CD14-positive monocyte (primary cell): ENCODE data around the gene MDGA2. TPM values are rescaled to one million over a fixed set of nuclear protein-coding genes. Genes with fewer than 3 reads are reported as not detected.

Experiments used
- DNase-seq, 3 donors: peaks; one replicate each; pipeline ENCODE4 v3.0.0-alpha.2; 2011 to 2022
- H2AFZ ChIP-seq: 2 replicates; pipeline ENCODE4 v1.6.0; 2012; ENCODE audit warnings: mild to moderate bottlenecking, low read depth, low read length, inconsistent platforms; ENCODE audit not compliant: insufficient read depth, poor library complexity, severe bottlenecking
- H3K27ac ChIP-seq, 2 donors: 1 replicate in 1 of 2; 2 replicates in 1 of 2; pipeline ENCODE4 v1.5.1; 2012 to 2013; ENCODE audit warnings: low read length in 2 of 2, control low read depth in 1 of 2, inconsistent platforms in 1 of 2, low read depth in 1 of 2, mild to moderate bottlenecking in 1 of 2
- H3K27me3 ChIP-seq, 2 donors: one replicate each; pipeline versions ENCODE4 v1.6.0 to v1.6.1; 2011 to 2013; ENCODE audit warnings: low read length in 2 of 2; ENCODE audit not compliant: control insufficient read depth in 2 of 2, insufficient read depth in 2 of 2
- H3K36me3 ChIP-seq, 2 donors: replicated peaks in 1 of 2; 1 replicate in 1 of 2; 2 replicates in 1 of 2; pipeline versions ENCODE4 v1.5.1 to v1.6.1; 2012 to 2013; ENCODE audit warnings: low read length in 2 of 2, control low read depth in 1 of 2, inconsistent platforms in 1 of 2, mild to moderate bottlenecking in 1 of 2; ENCODE audit not compliant: insufficient read depth in 2 of 2, control insufficient read depth in 1 of 2
- H3K4me1 ChIP-seq, 2 donors: 1 replicate in 1 of 2; 2 replicates in 1 of 2; pipeline versions ENCODE4 v1.5.1 to v1.6.1; 2012 to 2013; ENCODE audit warnings: low read length in 2 of 2, control low read depth in 1 of 2, inconsistent platforms in 1 of 2, mild to moderate bottlenecking in 1 of 2, moderate library complexity in 1 of 2; ENCODE audit not compliant: insufficient read depth in 2 of 2, control insufficient read depth in 1 of 2
- H3K4me2 ChIP-seq: replicated peaks from 2 replicates; pipeline ENCODE3; 2012; ENCODE audit warnings: low read length, moderate library complexity, mild to moderate bottlenecking; ENCODE audit not compliant: poor library complexity, severe bottlenecking; ENCODE audit errors: extremely low read depth
- H3K4me3 ChIP-seq, 3 experiments: fragments of 200-600 bp in 1 of 3; sonication (generic) in 1 of 3; replicated peaks in 1 of 3; 1 replicate in 2 of 3; 2 replicates in 1 of 3; pipeline ENCODE4 v1.5.1; 2011 to 2013; ENCODE audit warnings: low read length in 3 of 3, mild to moderate bottlenecking in 3 of 3, control low read depth in 2 of 3, low read depth in 2 of 3, inconsistent platforms in 1 of 3, moderate library complexity in 1 of 3
- H3K79me2 ChIP-seq: 2 replicates; pipeline ENCODE4 v1.6.0; 2012; ENCODE audit warnings: mild to moderate bottlenecking, control low read depth, inconsistent platforms, low read length, moderate library complexity; ENCODE audit not compliant: insufficient read depth
- H3K9ac ChIP-seq: 2 replicates; pipeline ENCODE4 v1.6.0; 2017; ENCODE audit warnings: low read length, mild to moderate bottlenecking; ENCODE audit not compliant: insufficient read depth, poor library complexity, severe bottlenecking
- H3K9me3 ChIP-seq, 2 donors: replicated peaks in 1 of 2; 1 replicate in 1 of 2; 2 replicates in 1 of 2; pipeline versions ENCODE4 v1.5.1 to v1.6.1; 2012 to 2013; ENCODE audit warnings: low read length in 2 of 2, control low read depth in 1 of 2; ENCODE audit not compliant: control insufficient read depth in 1 of 2, insufficient read depth in 1 of 2
- H4K20me1 ChIP-seq: 2 replicates; pipeline ENCODE4 v1.6.0; 2012; ENCODE audit warnings: mild to moderate bottlenecking, low read length, control low read depth, moderate library complexity; ENCODE audit not compliant: insufficient read depth
- H3K27ac Mint-ChIP-seq, 7 donors: one replicate each; pipeline ENCODE4 v1.8.0; 2020; ENCODE audit warnings: mild to moderate bottlenecking in 7 of 7, mixed read lengths in 7 of 7, moderate library complexity in 6 of 7, inconsistent platforms in 2 of 7
- H3K27me3 Mint-ChIP-seq, 3 donors: one replicate each; pipeline ENCODE4 v1.8.0; 2021 to 2022; ENCODE audit warnings: low read depth in 3 of 3, mild to moderate bottlenecking in 3 of 3, mixed read lengths in 3 of 3, moderate library complexity in 3 of 3, inconsistent platforms in 1 of 3
- H3K36me3 Mint-ChIP-seq, 2 donors: one replicate each; pipeline ENCODE4 v1.8.0; 2020; ENCODE audit warnings: mixed read lengths in 2 of 2, inconsistent platforms in 1 of 2, mild to moderate bottlenecking in 1 of 2
- H3K4me1 Mint-ChIP-seq: one replicate; pipeline ENCODE4 v1.8.0; 2020; ENCODE audit warnings: mild to moderate bottlenecking, mixed read lengths
- H3K4me3 Mint-ChIP-seq, 2 donors: one replicate each; pipeline ENCODE4 v1.8.0; 2020; ENCODE audit warnings: mild to moderate bottlenecking in 2 of 2, mixed read lengths in 2 of 2, moderate library complexity in 1 of 2
- H3K9me3 Mint-ChIP-seq, 7 donors: one replicate each; pipeline ENCODE4 v1.8.0; 2020 to 2022; ENCODE audit warnings: mixed read lengths in 7 of 7, mild to moderate bottlenecking in 6 of 7, moderate library complexity in 6 of 7, inconsistent platforms in 2 of 7
- WGBS: methylation state at CpG from one replicate; pipeline ENCODE4 v1.1.5; 2013; ENCODE audit warnings: missing lambda C conversion rate; ENCODE audit not compliant: insufficient coverage; 5-methylcytosine and 5-hydroxymethylcytosine counted together
- intact Hi-C, 2 donors: fragments of 100-400 bp; cut with micrococcal nuclease; formaldehyde crosslinking; loops; one replicate each; pipeline versions ENCODE4 v1.15.0 to v1.15.1; 2023
- polyA plus RNA-seq, 3 donors: library from polyadenylated mRNA; depleted of rRNA in 1 of 3; unstranded in 2 of 3; stranded (reverse) in 1 of 3; fragments of 300-500 nt in 2 of 3; fragments of >200 nt in 1 of 3; fragmentation: Illumina TruSeq in 2 of 3; gene quantifications; 1 replicate in 2 of 3; 2 replicates in 1 of 3; pipeline ENCODE4 v1.2.3, GENCODE V29; 2012 to 2021
- TF ChIP-seq, protein P1 (sequence below): fragments of 200-600 bp; IDR thresholded peaks from one replicate; pipeline ENCODE4 v1.8.0; 2022; ENCODE audit warnings: antibody characterized with exemption, mild to moderate bottlenecking

MDGA2 gene
- polyA plus RNA-seq, 3 donors: not detected

DNA sequence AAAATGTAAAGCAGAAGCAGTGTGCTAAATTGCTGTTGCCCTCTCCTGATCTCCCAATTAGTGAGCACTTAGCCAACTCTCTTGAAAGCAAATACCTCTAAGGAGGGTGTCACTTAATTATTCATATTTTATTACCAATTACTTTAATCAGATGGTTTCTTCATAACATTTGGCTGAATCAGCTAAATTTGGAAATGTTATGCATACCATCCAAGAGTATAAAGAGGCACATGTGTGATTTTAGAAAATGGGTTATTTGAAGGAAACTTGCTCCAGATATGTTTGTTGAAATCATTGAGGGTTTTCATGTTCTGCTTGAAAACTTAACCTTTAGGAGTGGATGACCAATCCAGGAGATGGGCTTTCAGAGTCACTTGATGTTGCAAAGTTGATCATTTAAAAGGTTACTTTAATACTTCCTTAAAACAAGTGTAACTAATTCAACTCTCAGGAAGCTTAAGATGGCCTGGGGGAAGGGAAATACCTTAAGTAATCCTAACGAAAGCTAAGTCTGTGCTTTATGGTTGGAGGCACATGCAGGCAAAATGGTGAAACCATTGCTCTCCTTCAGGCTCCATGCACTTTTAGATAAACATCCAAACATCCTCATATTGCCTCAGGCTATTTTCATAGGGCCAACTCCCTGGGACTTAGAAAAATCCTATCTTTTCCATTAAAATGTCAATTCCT, 434.5 kb downstream of the MDGA2 start:
- no peaks in the 10 kb centered on the region for H3K36me3 Mint-ChIP-seq
- DNase-seq: no peak
- no peak overlapping the region for H3K27ac Mint-ChIP-seq
- no peak overlapping the region for H2AFZ ChIP-seq
- TF ChIP-seq, protein P1, sequence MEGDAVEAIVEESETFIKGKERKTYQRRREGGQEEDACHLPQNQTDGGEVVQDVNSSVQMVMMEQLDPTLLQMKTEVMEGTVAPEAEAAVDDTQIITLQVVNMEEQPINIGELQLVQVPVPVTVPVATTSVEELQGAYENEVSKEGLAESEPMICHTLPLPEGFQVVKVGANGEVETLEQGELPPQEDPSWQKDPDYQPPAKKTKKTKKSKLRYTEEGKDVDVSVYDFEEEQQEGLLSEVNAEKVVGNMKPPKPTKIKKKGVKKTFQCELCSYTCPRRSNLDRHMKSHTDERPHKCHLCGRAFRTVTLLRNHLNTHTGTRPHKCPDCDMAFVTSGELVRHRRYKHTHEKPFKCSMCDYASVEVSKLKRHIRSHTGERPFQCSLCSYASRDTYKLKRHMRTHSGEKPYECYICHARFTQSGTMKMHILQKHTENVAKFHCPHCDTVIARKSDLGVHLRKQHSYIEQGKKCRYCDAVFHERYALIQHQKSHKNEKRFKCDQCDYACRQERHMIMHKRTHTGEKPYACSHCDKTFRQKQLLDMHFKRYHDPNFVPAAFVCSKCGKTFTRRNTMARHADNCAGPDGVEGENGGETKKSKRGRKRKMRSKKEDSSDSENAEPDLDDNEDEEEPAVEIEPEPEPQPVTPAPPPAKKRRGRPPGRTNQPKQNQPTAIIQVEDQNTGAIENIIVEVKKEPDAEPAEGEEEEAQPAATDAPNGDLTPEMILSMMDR: no peak
- no peaks in the 10 kb centered on the region for H3K79me2 ChIP-seq
- no peaks in the 10 kb centered on the region for H3K9me3 ChIP-seq
- H4K20me1 ChIP-seq: no peaks in the 10 kb centered on the region
- no peaks in the 10 kb centered on the region for H3K36me3 ChIP-seq
- H3K9me3 Mint-ChIP-seq: peaks cover 3 to 11% (median 7%) of the 10 kb centered on the region in 7 donors
- no CpG with 5 or more reads among the region's 1 CpG for WGBS
- no peaks in the 10 kb centered on the region for H3K4me1 ChIP-seq
- no peaks in the 10 kb centered on the region for H3K27me3 ChIP-seq
- H3K27me3 Mint-ChIP-seq: no peaks in the 10 kb centered on the region
- H3K4me3 ChIP-seq: no peak overlapping the region
- intact Hi-C loops: no loop called here
- H3K27ac ChIP-seq: no peak overlapping the region
- no peak overlapping the region for H3K4me3 Mint-ChIP-seq
- no peak overlapping the region for H3K9ac ChIP-seq
- no peaks in the 10 kb centered on the region for H3K4me1 Mint-ChIP-seq
- H3K4me2 ChIP-seq: no peak overlapping the region

DNA sequence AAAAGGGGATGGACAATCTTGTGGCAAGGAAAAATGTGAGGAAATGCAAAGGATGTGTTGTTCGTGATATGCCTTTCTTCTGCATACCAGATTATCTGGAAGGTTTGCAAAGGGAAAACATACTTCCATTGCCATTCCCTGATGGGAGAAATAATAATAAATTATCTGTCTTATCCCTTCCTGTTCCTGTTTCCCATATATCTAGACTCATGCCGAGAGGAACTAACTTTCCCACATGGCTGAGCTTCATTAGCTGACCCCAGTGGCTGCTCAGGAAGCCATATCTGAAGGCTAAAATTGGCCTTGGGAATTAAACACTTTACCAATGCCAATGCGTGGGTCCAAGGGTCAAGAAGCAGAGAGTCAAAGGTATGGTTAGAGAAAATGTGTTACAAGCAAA, 439.8 kb downstream of the MDGA2 start:
- H3K79me2 ChIP-seq: no peaks in the 10 kb centered on the region
- no peaks in the 10 kb centered on the region for H3K4me1 ChIP-seq
- TF ChIP-seq, protein P1: no peak
- no peak overlapping the region for H3K4me2 ChIP-seq
- H3K27ac Mint-ChIP-seq: no peak overlapping the region
- no peak overlapping the region for H2AFZ ChIP-seq
- no peaks in the 10 kb centered on the region for H3K36me3 Mint-ChIP-seq
- no peak overlapping the region for H3K27ac ChIP-seq
- no peaks in the 10 kb centered on the region for H3K27me3 ChIP-seq
- H4K20me1 ChIP-seq: no peaks in the 10 kb centered on the region
- no peak for DNase-seq
- no CpG with 5 or more reads among the region's 3 CpGs for WGBS
- H3K9me3 Mint-ChIP-seq: peaks cover 0 to 6% (median 0%) of the 10 kb centered on the region in 7 donors
- H3K4me1 Mint-ChIP-seq: no peaks in the 10 kb centered on the region
- H3K9ac ChIP-seq: no peak overlapping the region
- no peaks in the 10 kb centered on the region for H3K9me3 ChIP-seq
- H3K27me3 Mint-ChIP-seq: no peaks in the 10 kb centered on the region
- H3K36me3 ChIP-seq: no peaks in the 10 kb centered on the region
- no peak overlapping the region for H3K4me3 ChIP-seq
- intact Hi-C loops: no loop called here
- H3K4me3 Mint-ChIP-seq: no peak overlapping the region
